H1 (cell line): ENCODE measurements around the gene THUMPD2. TPM values are rescaled to one million over a fixed set of nuclear protein-coding genes. Genes with fewer than 3 reads are reported as not detected.

Experiments
- CTCF ChIA-PET: fragments of 300-600 bp; sonication (Branson Sonifier 250); formaldehyde crosslinking; loops from one replicate; lab custom pipeline; 2021; ENCODE audit not compliant: partially characterized antibody; lab: Charles Lee
- POLR2A ChIA-PET: fragments of 300-600 bp; sonication (Branson Sonifier 250); formaldehyde crosslinking; loops from one replicate; lab custom pipeline; 2021; ENCODE audit warnings: inconsistent platforms; ENCODE audit not compliant: partially characterized antibody; lab: Charles Lee
- DNase-seq, 2 experiments: peaks; one replicate each; pipeline versions ENCODE4 v3.0.0 to v3.0.0-alpha.2; 2010 to 2022; ENCODE audit warnings: low spot score in 2 of 2, low read depth in 1 of 2, mixed read lengths in 1 of 2
- FAIRE-seq: peaks from 2 replicates; lab custom pipeline; 2011; peaks lifted over from hg19 to GRCh38; lab: Jason Lieb, UNC
- H2AFZ ChIP-seq: 2 replicates; pipeline ENCODE4 v1.8.1; 2012; ENCODE audit warnings: low read length, inconsistent platforms
- H2AK5ac ChIP-seq: 2 replicates; pipeline ENCODE4 v1.6.1; 2013; ENCODE audit warnings: low read depth, low read length
- H2BK120ac ChIP-seq: replicated peaks from 2 replicates; pipeline ENCODE3; 2013; ENCODE audit warnings: low read depth, low read length, inconsistent platforms
- H2BK12ac ChIP-seq: 2 replicates; pipeline ENCODE4 v1.6.1; 2013; ENCODE audit warnings: low read depth, low read length
- H2BK15ac ChIP-seq: 2 replicates; pipeline ENCODE4 v1.6.1; 2013; ENCODE audit warnings: low read length
- H2BK20ac ChIP-seq: 2 replicates; pipeline ENCODE4 v1.6.1; 2013; ENCODE audit warnings: low read length
- H2BK5ac ChIP-seq: 2 replicates; pipeline ENCODE4 v1.6.1; 2013; ENCODE audit warnings: low read depth, low read length
- H3K14ac ChIP-seq: 2 replicates; pipeline ENCODE4 v1.6.1; 2013; ENCODE audit warnings: inconsistent platforms; ENCODE audit not compliant: insufficient read length
- H3K18ac ChIP-seq: 2 replicates; pipeline ENCODE4 v1.6.1; 2013; ENCODE audit warnings: low read length; ENCODE audit errors: extremely low read depth
- H3K23ac ChIP-seq: 2 replicates; pipeline ENCODE4 v1.6.1; 2013; ENCODE audit warnings: inconsistent platforms; ENCODE audit not compliant: insufficient read length
- H3K23me2 ChIP-seq: 2 replicates; pipeline ENCODE4 v1.6.1; 2013; ENCODE audit warnings: low read depth, low read length
- H3K27ac ChIP-seq: 2 replicates; pipeline ENCODE4 v1.6.1; 2011; ENCODE audit warnings: low read depth, low read length, inconsistent platforms
- H3K27me3 ChIP-seq, 4 experiments: replicated peaks in 1 of 4; 1 replicate in 1 of 4; 2 replicates in 3 of 4; pipeline versions ENCODE4 v1.6.1 to v1.8.1; 2011 to 2013; ENCODE audit warnings: low read length in 3 of 4, mild to moderate bottlenecking in 3 of 4, inconsistent platforms in 2 of 4, mixed read lengths in 2 of 4, moderate library complexity in 1 of 4; ENCODE audit not compliant: control insufficient read depth in 3 of 4, insufficient read depth in 3 of 4; ENCODE audit errors: extremely low read depth in 1 of 4
- H3K36me3 ChIP-seq, 4 experiments: 2 replicates each; pipeline versions ENCODE4 v1.6.1 to v1.8.1; 2011 to 2013; ENCODE audit warnings: mild to moderate bottlenecking in 4 of 4, low read length in 3 of 4, moderate library complexity in 2 of 4, control low read depth in 1 of 4, inconsistent platforms in 1 of 4; ENCODE audit not compliant: insufficient read depth in 4 of 4, control insufficient read depth in 2 of 4
- H3K4ac ChIP-seq: replicated peaks from 2 replicates; pipeline ENCODE3; 2013; ENCODE audit warnings: low read length, low read depth, mixed read lengths, inconsistent platforms; ENCODE audit not compliant: insufficient read length
- H3K4me1 ChIP-seq, 4 experiments: replicated peaks in 1 of 4; 1 replicate in 1 of 4; 2 replicates in 3 of 4; pipeline versions ENCODE4 v1.6.1 to v1.8.1; 2011 to 2013; ENCODE audit warnings: low read length in 3 of 4, inconsistent platforms in 2 of 4, mixed read lengths in 1 of 4; ENCODE audit not compliant: insufficient read depth in 4 of 4, control insufficient read depth in 3 of 4
- H3K4me2 ChIP-seq, 2 experiments: 2 replicates each; pipeline versions ENCODE4 v1.6.1 to v1.8.1; 2011 to 2013; ENCODE audit warnings: low read depth in 2 of 2, low read length in 2 of 2, control low read depth in 1 of 2, inconsistent platforms in 1 of 2, mild to moderate bottlenecking in 1 of 2; ENCODE audit not compliant: insufficient read depth in 1 of 2
- H3K4me3 ChIP-seq, 4 experiments: fragments of 200-600, 300-600 bp in 1 of 4; sonication (generic), shearing (Covaris generic), sonication (Bioruptor Twin) in 1 of 4; 2 replicates each; pipeline versions ENCODE4 v1.5.1 to v1.8.1; 2011 to 2016; ENCODE audit warnings: low read length in 4 of 4, low read depth in 3 of 4, control low read depth in 2 of 4, inconsistent platforms in 2 of 4, mild to moderate bottlenecking in 2 of 4, mixed read lengths in 1 of 4, moderate library complexity in 1 of 4; ENCODE audit not compliant: insufficient read depth in 2 of 4; ENCODE audit errors: extremely low read depth in 1 of 4
- H3K56ac ChIP-seq: replicated peaks from 2 replicates; pipeline ENCODE3; 2013; ENCODE audit warnings: low read depth, mild to moderate bottlenecking, mixed read lengths, low read length, inconsistent platforms; ENCODE audit not compliant: insufficient read length
- H3K79me1 ChIP-seq: 2 replicates; pipeline ENCODE4 v1.6.1; 2013; ENCODE audit warnings: low read depth, low read length, control low read depth
- H3K79me2 ChIP-seq, 2 experiments: 2 replicates each; pipeline versions ENCODE4 v1.6.1 to v1.8.1; 2012 to 2013; ENCODE audit warnings: low read length in 2 of 2, mild to moderate bottlenecking in 2 of 2, inconsistent platforms in 1 of 2; ENCODE audit not compliant: insufficient read depth in 2 of 2, control insufficient read depth in 1 of 2
- H3K9ac ChIP-seq, 4 experiments: replicated peaks in 1 of 4; 1 replicate in 1 of 4; 2 replicates in 3 of 4; pipeline versions ENCODE4 v1.6.1 to v1.8.1; 2011 to 2013; ENCODE audit warnings: low read depth in 3 of 4, low read length in 3 of 4, control low read depth in 2 of 4, mild to moderate bottlenecking in 2 of 4, moderate library complexity in 2 of 4, inconsistent platforms in 1 of 4; ENCODE audit errors: extremely low read depth in 1 of 4
- H3K9me3 ChIP-seq, 2 experiments: 2 replicates each; pipeline versions ENCODE4 v1.6.1 to v1.8.1; 2012 to 2013; ENCODE audit warnings: mild to moderate bottlenecking in 2 of 2, moderate library complexity in 2 of 2, control low read depth in 1 of 2, inconsistent platforms in 1 of 2, low read depth in 1 of 2, low read length in 1 of 2, mixed read lengths in 1 of 2; ENCODE audit not compliant: insufficient read depth in 2 of 2
- H4K20me1 ChIP-seq, 2 experiments: replicated peaks in 1 of 2; 2 replicates each; pipeline versions ENCODE3 to v1.8.1; 2011 to 2013; ENCODE audit warnings: inconsistent platforms in 2 of 2, low read length in 2 of 2, mild to moderate bottlenecking in 1 of 2; ENCODE audit not compliant: insufficient read depth in 2 of 2, control insufficient read depth in 1 of 2
- H4K5ac ChIP-seq: 2 replicates; pipeline ENCODE4 v1.6.1; 2013; ENCODE audit warnings: low read length, low read depth, mixed read lengths, inconsistent platforms; ENCODE audit not compliant: insufficient read length
- H4K8ac ChIP-seq: 2 replicates; pipeline ENCODE4 v1.8.0; 2013; ENCODE audit warnings: mild to moderate bottlenecking, moderate library complexity, low read length, inconsistent platforms; ENCODE audit not compliant: insufficient read depth; ENCODE audit errors: extremely low read depth
- H4K91ac ChIP-seq: replicated peaks from 2 replicates; pipeline ENCODE3; 2013; ENCODE audit warnings: low read length, mixed read lengths, inconsistent platforms; ENCODE audit not compliant: insufficient read length
- ASH2L ChIP-seq: fragments of 200-600, 300-600 bp; sonication (generic); IDR thresholded peaks from one replicate; pipeline ENCODE4 v1.7.1; 2017; ENCODE audit warnings: low read length
- BCL11A ChIP-seq, 2 experiments: IDR thresholded peaks; one replicate each; pipeline ENCODE4 v1.6.1; 2011; ENCODE audit warnings: low read depth in 2 of 2, low read length in 2 of 2, mild to moderate bottlenecking in 2 of 2
- BRCA1 ChIP-seq: IDR thresholded peaks from 2 replicates; pipeline ENCODE4 v1.6.1; 2012; ENCODE audit warnings: low read depth, low read length, improper control_type of control experiment
- CTBP2 ChIP-seq: IDR thresholded peaks from 2 replicates; pipeline ENCODE4 v1.7.0; 2011; ENCODE audit warnings: borderline replicate concordance, mild to moderate bottlenecking, moderate library complexity, mixed read lengths, low read length; ENCODE audit not compliant: insufficient read depth, insufficient read length
- NANOG ChIP-seq: IDR thresholded peaks from 2 replicates; pipeline ENCODE4 v1.6.1; 2011; ENCODE audit warnings: low read length, low read depth, mild to moderate bottlenecking, inconsistent platforms; ENCODE audit not compliant: insufficient read depth, poor library complexity, severe bottlenecking
- PHF8 ChIP-seq: fragments of 200-600 bp; sonication (generic); conservative IDR thresholded peaks from 2 replicates; pipeline ENCODE4 v1.7.1; 2012; ENCODE audit warnings: low read depth, mild to moderate bottlenecking, inconsistent platforms, low read length, moderate library complexity
- RAD21 ChIP-seq, 2 experiments: IDR thresholded peaks in 1 of 2; conservative IDR thresholded peaks in 1 of 2; 2 replicates each; pipeline ENCODE4 v1.6.1; 2011; ENCODE audit warnings: low read depth in 2 of 2, low read length in 2 of 2, improper control_type of control experiment in 1 of 2, inconsistent platforms in 1 of 2, mild to moderate bottlenecking in 1 of 2, moderate library complexity in 1 of 2
- SIX5 ChIP-seq: IDR thresholded peaks from 2 replicates; pipeline ENCODE4 v1.6.1; 2011; ENCODE audit warnings: mild to moderate bottlenecking, low read depth, low read length
- SP1 ChIP-seq: IDR thresholded peaks from 2 replicates; pipeline ENCODE4 v1.6.1; 2011; ENCODE audit warnings: low read depth, low read length
- SRF ChIP-seq: IDR thresholded peaks from 2 replicates; pipeline ENCODE4 v1.6.1; 2011; ENCODE audit warnings: mild to moderate bottlenecking, low read depth, low read length, moderate library complexity
- TBP ChIP-seq: IDR thresholded peaks from 2 replicates; pipeline ENCODE4 v1.6.1; 2011; ENCODE audit warnings: low read depth, low read length, improper control_type of control experiment
- ZNF274 ChIP-seq: IDR thresholded peaks from 2 replicates; pipeline ENCODE4 v1.7.0; 2012; ENCODE audit warnings: low read length, borderline replicate concordance; ENCODE audit errors: extremely low read depth
- WGBS, 2 experiments: shearing (Covaris generic) in 1 of 2; methylation state at CpG; one replicate each; pipeline versions ENCODE4 v1.1.6 to v1.1.7; 2013 to 2015; ENCODE audit warnings: low lambda C conversion rate in 2 of 2, mixed read lengths in 2 of 2, inconsistent platforms in 1 of 2, low coverage in 1 of 2, missing lambda C conversion rate in 1 of 2; ENCODE audit not compliant: insufficient replicate concordance in 2 of 2, insufficient coverage in 1 of 2, insufficient read length in 1 of 2; ENCODE audit errors: extremely low coverage in 1 of 2, missing lambda C conversion rate in 1 of 2; 5-methylcytosine and 5-hydroxymethylcytosine counted together
- polyA plus RNA-seq, 7 experiments: library from polyadenylated mRNA; depleted of rRNA in 3 of 7; stranded (reverse) in 5 of 7; unstranded in 2 of 7; fragments of >200 nt in 5 of 7; fragments of 200-250 nt in 2 of 7; gene quantifications; 1 replicate in 5 of 7; 2 replicates in 1 of 7; 4 replicates in 1 of 7; pipeline versions ENCODE4 v1.2.1 to v1.2.3, GENCODE V29; 2011 to 2013; ENCODE audit warnings: missing spikeins in 2 of 7, mixed read lengths in 2 of 7
- total RNA-seq: library from RNA; stranded (reverse); fragmentation: NEBNext Ultra II Directional; extraction: Animal tissue kit (Norgen Biotek cat#: 25700); gene quantifications from 2 replicates; pipeline ENCODE4 v1.2.1, GENCODE V29; 2021
- TF ChIP-seq, protein P1 (sequence below): IDR thresholded peaks from 2 replicates; pipeline ENCODE4 v1.6.1; 2011; ENCODE audit warnings: low read length, improper control_type of control experiment

The THUMPD2 gene
- total and polyA plus RNA-seq, 2 of the 8 experiments (the other 6 are each of a cell fraction or from before 2014, with no cell fraction given): 8.6 to 17.0 TPM

DNA sequence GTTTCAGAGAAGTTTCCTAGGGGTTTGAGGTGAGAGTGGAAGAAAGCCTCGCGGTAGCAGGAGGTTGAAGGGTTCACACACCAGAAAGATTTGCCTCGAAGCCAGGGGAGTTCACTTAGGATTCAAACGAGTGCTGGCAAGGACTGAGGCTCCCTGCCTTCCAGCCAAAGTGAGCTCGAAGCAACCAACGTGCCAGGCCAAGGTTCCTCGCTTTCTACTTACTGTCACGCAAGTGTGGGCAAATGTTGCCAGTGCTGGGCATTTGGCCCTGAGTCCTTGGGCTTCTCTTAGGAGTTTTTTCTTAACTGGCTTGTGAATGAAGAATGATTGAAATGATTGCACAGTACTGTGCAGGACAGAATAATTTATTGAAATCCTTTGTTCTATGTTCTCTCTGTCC, 59.7 kb downstream of the THUMPD2 start:
- H2BK12ac ChIP-seq: no peak overlapping the region
- no peak overlapping the region for H4K5ac ChIP-seq
- no peak overlapping the region for H2AK5ac ChIP-seq
- no peak overlapping the region; the same call in 1 of the 2 replicates for H4K8ac ChIP-seq
- peaks cover 0 to 5% (median 0%) of the 10 kb centered on the region in 4 experiments; a peak in 1 of 7 replicates for H3K4me1 ChIP-seq
- H3K23ac ChIP-seq: no peak overlapping the region
- H2AFZ ChIP-seq: no peak overlapping the region
- DNase-seq (no peak), FAIRE-seq (no peak)
- 86% methylated on average over 8 of the region's 8 CpGs; no CpG with 5 or more reads in 1 of the 2 experiments for WGBS, 2 experiments
- H3K9ac ChIP-seq: no peak overlapping the region
- CTCF ChIA-PET: interaction anchor here (2.3 to 12.0 kb wide), 2 partner anchors 10 to 203 kb away, joined by 5 to 103 read pairs; no protein-coding TSS in a partner anchor
- H3K23me2 ChIP-seq: no peaks in the 10 kb centered on the region
- H3K14ac ChIP-seq: no peak overlapping the region
- no peak overlapping the region for H3K4ac ChIP-seq
- H3K56ac ChIP-seq: no peak overlapping the region
- H3K4me3 ChIP-seq: no peak overlapping the region
- no peaks in the 10 kb centered on the region for H3K79me2 ChIP-seq
- POLR2A ChIA-PET: no interaction called here
- no peaks in the 10 kb centered on the region for H3K27me3 ChIP-seq
- H3K4me2 ChIP-seq: no peak overlapping the region
- H3K36me3 ChIP-seq: no peaks in the 10 kb centered on the region
- no peak overlapping the region for H4K91ac ChIP-seq
- H3K18ac ChIP-seq: no peak overlapping the region
- no peak overlapping the region for H2BK5ac ChIP-seq
- no peak overlapping the region for H3K27ac ChIP-seq
- H2BK15ac ChIP-seq: no peak overlapping the region
- no peaks in the 10 kb centered on the region for H4K20me1 ChIP-seq
- H2BK120ac ChIP-seq: no peak overlapping the region
- no peaks in the 10 kb centered on the region for H3K9me3 ChIP-seq
- H3K79me1 ChIP-seq: no peaks in the 10 kb centered on the region
- H2BK20ac ChIP-seq: no peak overlapping the region
- no peak for TF ChIP-seq CTBP2
- TF ChIP-seq ZNF274: no peak
- TF ChIP-seq, protein P1, sequence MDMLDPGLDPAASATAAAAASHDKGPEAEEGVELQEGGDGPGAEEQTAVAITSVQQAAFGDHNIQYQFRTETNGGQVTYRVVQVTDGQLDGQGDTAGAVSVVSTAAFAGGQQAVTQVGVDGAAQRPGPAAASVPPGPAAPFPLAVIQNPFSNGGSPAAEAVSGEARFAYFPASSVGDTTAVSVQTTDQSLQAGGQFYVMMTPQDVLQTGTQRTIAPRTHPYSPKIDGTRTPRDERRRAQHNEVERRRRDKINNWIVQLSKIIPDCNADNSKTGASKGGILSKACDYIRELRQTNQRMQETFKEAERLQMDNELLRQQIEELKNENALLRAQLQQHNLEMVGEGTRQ: no peak
- TF ChIP-seq PHF8: no peak
- no peak for TF ChIP-seq SIX5
- TF ChIP-seq SRF: no peak
- TF ChIP-seq BCL11A (IDR thresholded peaks at IDR 0.05; ENCODE audit: low read depth in 2 of 2, low read length in 2 of 2): no peak
- TF ChIP-seq RAD21 (IDR thresholded peaks at IDR 0.05 in 1 of 2, conservative IDR thresholded peaks at IDR 0.05 in 1 of 2; ENCODE audit: low read depth in 2 of 2, low read length in 2 of 2): no peak
- no peak for TF ChIP-seq SP1
- no peak for TF ChIP-seq NANOG
- no peak for TF ChIP-seq ASH2L
- TF ChIP-seq TBP: no peak
- no peak for TF ChIP-seq BRCA1
